ENCODE results near the gene COASY. TPM values are rescaled to one million over a fixed set of nuclear protein-coding genes. Genes with fewer than 3 reads are reported as not detected.

The COASY gene
- total and polyA plus RNA-seq, 5 experiments from 2014 or later: 48.3 to 72.3 (median 67.0) TPM

- ATAC-seq: no peak
- Mint-ChIP-seq H3K27ac (peak overlapping the region in 1 of 10 donors; percentile 19), H3K9me3 (no peaks in the 10 kb centered on the region), H3K36me3 (peaks cover 0 to 7% (median 0%) of the 10 kb centered on the region in 3 donors), H3K4me1 (peaks cover 6 to 9% (median 7%) of the 10 kb centered on the region in 4 donors), H3K27me3 (no peaks in the 10 kb centered on the region), H3K4me3 (no peak overlapping the region)
- POLR2A ChIA-PET: interaction anchor here (1.0 to 1.4 kb wide), 2 partner anchors 57 to 132 kb away, joined by 4 to 8 read pairs; partner anchors contain the start of genes PSMC3IP and STAT3
- DNase-seq: no peak
Observed at GRCh38 chr17:42521036-42521435, 40.9 kb upstream of the COASY start.

GRCh38 chr17:42521666-42522262, 40.2 kb upstream of the COASY start:
- Mint-ChIP-seq H3K9me3 (no peaks in the 10 kb centered on the region), H3K27ac (no peak overlapping the region), H3K4me3 (no peak overlapping the region), H3K36me3 (peaks cover 0 to 7% (median 0%) of the 10 kb centered on the region in 3 donors), H3K4me1 (peaks cover 6 to 10% (median 8%) of the 10 kb centered on the region in 4 donors), H3K27me3 (no peaks in the 10 kb centered on the region)
- no peak for ATAC-seq
- POLR2A ChIA-PET: interaction anchor here (0.6 kb wide), 1 partner anchor 75 kb away, joined by 4 read pairs; no protein-coding TSS in a partner anchor
- no peak for DNase-seq

- POLR2A ChIA-PET: interaction anchor here (0.5 kb wide), 1 partner anchor 1519 kb away, joined by 6 read pairs; no protein-coding TSS in a partner anchor
- Mint-ChIP-seq H3K4me3 (no peak overlapping the region), H3K27me3 (no peaks in the 10 kb centered on the region), H3K27ac (no peak overlapping the region), H3K36me3 (peaks cover 0 to 7% (median 0%) of the 10 kb centered on the region in 3 donors), H3K4me1 (peaks cover 7 to 14% (median 12%) of the 10 kb centered on the region in 4 donors), H3K9me3 (no peaks in the 10 kb centered on the region)
- DNase-seq: no peak
- no peak for ATAC-seq
Observed at GRCh38 chr17:42522263-42522790, 39.6 kb upstream of the COASY start.

GRCh38 chr17:42522798-42523278, 39.1 kb upstream of the COASY start:
- Mint-ChIP-seq H3K27ac (no peak overlapping the region), H3K4me1 (peaks cover 4 to 14% (median 12%) of the 10 kb centered on the region in 4 donors)
- DNase-seq: no peak

GRCh38 chr17:42525221-42525620, 36.7 kb upstream of the COASY start:
- Mint-ChIP-seq H3K9me3 (no peaks in the 10 kb centered on the region), H3K36me3 (peaks cover 0 to 7% (median 0%) of the 10 kb centered on the region in 3 donors), H3K27me3 (no peaks in the 10 kb centered on the region), H3K4me3 (no peak overlapping the region), H3K4me1 (peaks cover 4 to 33% (median 24%) of the 10 kb centered on the region in 4 donors), H3K27ac (no peak overlapping the region)
- DNase-seq (peak in 1 of 10 donors; percentile 10), ATAC-seq (no peak)
- POLR2A ChIA-PET: no interaction called here

More at GRCh38 chr17:42522798-42523278, 39.1 kb upstream of the COASY start:
- POLR2A ChIA-PET: interaction anchor here (0.5 kb wide), 1 partner anchor 1518 kb away, joined by 6 read pairs; no protein-coding TSS in a partner anchor
- ATAC-seq: no peak
- Mint-ChIP-seq H3K9me3 (no peaks in the 10 kb centered on the region), H3K36me3 (peaks cover 0 to 7% (median 0%) of the 10 kb centered on the region in 3 donors), H3K4me3 (no peak overlapping the region), H3K27me3 (no peaks in the 10 kb centered on the region)

- Mint-ChIP-seq H3K27me3 (no peaks in the 10 kb centered on the region), H3K4me1 (peaks cover 6 to 42% (median 30%) of the 10 kb centered on the region in 4 donors), H3K36me3 (peaks cover 0 to 7% (median 0%) of the 10 kb centered on the region in 3 donors), H3K9me3 (no peaks in the 10 kb centered on the region), H3K27ac (no peak overlapping the region), H3K4me3 (no peak overlapping the region)
- POLR2A ChIA-PET: no interaction called here
- DNase-seq (peak in 1 of 10 donors; percentile 9), ATAC-seq (no peak)
Observed at GRCh38 chr17:42526031-42526444, 35.9 kb upstream of the COASY start.

- POLR2A ChIA-PET: interaction anchor here (0.6 to 1.2 kb wide), 6 partner anchors 26 to 279 kb away, joined by 3 to 8 read pairs (median 4); partner anchors contain the start of genes COASY, MLX, RETREG3 and TUBG1
- no peaks in the 10 kb centered on the region for H3K27me3 Mint-ChIP-seq
- DNase-seq (peak in 1 of 10 donors; percentile 9), ATAC-seq (no peak)
- H3K27ac Mint-ChIP-seq: peak overlapping the region in 1 of 10 donors; percentile 7
- H3K36me3 Mint-ChIP-seq: peaks cover 0 to 3% (median 0%) of the 10 kb centered on the region in 3 donors
- H3K4me1 Mint-ChIP-seq: peaks cover 6 to 49% (median 40%) of the 10 kb centered on the region in 4 donors
- no peaks in the 10 kb centered on the region for H3K9me3 Mint-ChIP-seq
- no peak overlapping the region for H3K4me3 Mint-ChIP-seq
Observed at GRCh38 chr17:42527932-42528331, 34.0 kb upstream of the COASY start.

GRCh38 chr17:42529061-42529460, 32.9 kb upstream of the COASY start:
- Mint-ChIP-seq H3K27me3 (no peaks in the 10 kb centered on the region), H3K36me3 (no peaks in the 10 kb centered on the region), H3K4me1 (peaks cover 9 to 58% (median 40%) of the 10 kb centered on the region in 4 donors), H3K9me3 (no peaks in the 10 kb centered on the region), H3K27ac (peak overlapping the region in 8 of 10 donors; percentile 28 to 93 (median 68)), H3K4me3 (peak overlapping the region in 6 of 10 donors; percentile 26 to 87 (median 50))
- ATAC-seq (no peak), DNase-seq (peak in 1 of 10 donors; percentile 18)
- POLR2A ChIA-PET: no interaction called here

GRCh38 chr17:42530952-42531454, 30.9 kb upstream of the COASY start:
- Mint-ChIP-seq H3K27me3 (no peaks in the 10 kb centered on the region), H3K4me3 (peak overlapping the region; percentile 76 to 90 (median 87)), H3K4me1 (peaks cover 14 to 65% (median 48%) of the 10 kb centered on the region in 4 donors), H3K9me3 (no peaks in the 10 kb centered on the region), H3K36me3 (no peaks in the 10 kb centered on the region), H3K27ac (peak overlapping the region in 9 of 10 donors; percentile 84 to 95 (median 90))
- no peak for ATAC-seq
- peak in 1 of 10 donors; percentile 42 for DNase-seq
- POLR2A ChIA-PET: interaction anchor here (0.7 to 2.7 kb wide), 12 partner anchors 11 to 217 kb away, joined by 3 to 16 read pairs (median 4); partner anchors contain the start of genes PSMC3IP and STAT3

GRCh38 chr17:42531455-42532354, 30.2 kb upstream of the COASY start:
- H3K27ac Mint-ChIP-seq: peak overlapping the region in 9 of 10 donors; percentile 69 to 95 (median 88)
- H3K27me3 Mint-ChIP-seq: no peaks in the 10 kb centered on the region
- no peaks in the 10 kb centered on the region for H3K9me3 Mint-ChIP-seq
- POLR2A ChIA-PET: interaction anchor here (0.6 to 2.7 kb wide), 7 partner anchors 10 to 215 kb away, joined by 3 to 16 read pairs (median 3); partner anchors contain the start of gene STAT3
- peak overlapping the region; percentile 76 to 90 (median 87) for H3K4me3 Mint-ChIP-seq
- ATAC-seq: peak; percentile 33 to 40
- peaks cover 14 to 65% (median 49%) of the 10 kb centered on the region in 4 donors for H3K4me1 Mint-ChIP-seq
- peak in 9 of 10 donors; percentile 25 to 67 (median 52) for DNase-seq
- no peaks in the 10 kb centered on the region for H3K36me3 Mint-ChIP-seq

GRCh38 chr17:42535155-42536047, 26.5 kb upstream of the COASY start:
- Mint-ChIP-seq H3K27ac (peak overlapping the region; percentile 38 to 91 (median 82)), H3K27me3 (no peaks in the 10 kb centered on the region), H3K9me3 (no peaks in the 10 kb centered on the region), H3K36me3 (peaks cover 0 to 5% (median 0%) of the 10 kb centered on the region in 3 donors), H3K4me3 (peak overlapping the region; percentile 68 to 88 (median 84)), H3K4me1 (peaks cover 14 to 55% (median 50%) of the 10 kb centered on the region in 4 donors)
- DNase-seq (no peak), ATAC-seq (peak in 1 of 2 donors; percentile 20)
- POLR2A ChIA-PET: interaction anchor here (0.7 to 4.4 kb wide), 12 partner anchors 17 to 825 kb away, joined by 3 to 19 read pairs (median 4); partner anchors contain the start of genes GHDC, MLX, PLEKHH3 and PSMC3IP
